Measurements from ENCODE around the gene METTL23.

The METTL23 gene, protein sequence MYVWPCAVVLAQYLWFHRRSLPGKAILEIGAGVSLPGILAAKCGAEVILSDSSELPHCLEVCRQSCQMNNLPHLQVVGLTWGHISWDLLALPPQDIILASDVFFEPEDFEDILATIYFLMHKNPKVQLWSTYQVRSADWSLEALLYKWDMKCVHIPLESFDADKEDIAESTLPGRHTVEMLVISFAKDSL

GRCh38 chr17:76726776-76727718 is at the start of gene METTL23:
TSS of gene METTL23 (plus strand) at chr17:76726839. CDS start at chr17:76729711, 2,872 bp downstream.
- peak; percentile 32 for DNase-seq

GRCh38 chr17:76677406-76677805 is 49.2 kb upstream of the METTL23 start:
- DNase-seq, result no peak

DNA sequence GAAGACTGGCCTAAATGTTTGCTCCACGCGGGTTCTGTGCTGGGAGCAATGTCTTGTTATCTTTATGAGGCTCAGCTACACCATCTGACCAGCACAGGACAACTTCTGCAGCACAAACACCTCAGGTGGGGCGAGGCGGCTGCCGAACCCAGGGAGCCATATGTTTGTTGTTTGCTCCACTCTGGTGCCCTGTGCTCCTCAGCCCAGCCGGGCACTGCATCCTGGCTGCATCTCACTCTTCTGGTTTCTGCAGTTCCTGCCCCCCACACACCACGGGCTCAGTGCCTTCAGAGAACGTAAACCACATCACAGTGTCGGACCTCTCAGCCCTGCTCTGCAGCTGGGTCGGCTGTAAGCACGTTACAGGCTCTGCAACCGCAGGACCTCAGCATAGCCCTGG is 48.3 kb upstream of the METTL23 start:
- DNase-seq, result no peak

DNA sequence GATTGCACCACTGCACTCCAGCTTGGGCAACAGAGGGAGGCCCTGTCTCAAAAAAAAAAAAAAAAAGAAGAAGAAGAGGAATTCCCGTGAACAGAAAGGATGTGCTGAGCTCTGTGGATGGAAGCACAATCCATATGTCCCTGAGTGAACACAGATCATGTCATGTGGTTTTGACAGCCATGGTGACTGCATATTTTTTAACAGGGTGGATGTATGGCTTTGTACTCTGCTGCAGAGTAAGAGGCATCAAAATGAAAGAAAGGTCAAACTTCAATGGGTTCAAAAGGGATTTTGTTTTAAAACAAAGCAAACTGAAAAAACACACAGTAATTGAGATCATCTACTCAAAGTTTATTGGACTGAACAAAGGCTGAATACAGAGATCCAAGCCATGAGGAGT is 47.4 kb upstream of the METTL23 start:
- DNase-seq, result no peak

GRCh38 chr17:76681222-76682137 is 45.2 kb upstream of the METTL23 start:
- no peak for DNase-seq

DNA sequence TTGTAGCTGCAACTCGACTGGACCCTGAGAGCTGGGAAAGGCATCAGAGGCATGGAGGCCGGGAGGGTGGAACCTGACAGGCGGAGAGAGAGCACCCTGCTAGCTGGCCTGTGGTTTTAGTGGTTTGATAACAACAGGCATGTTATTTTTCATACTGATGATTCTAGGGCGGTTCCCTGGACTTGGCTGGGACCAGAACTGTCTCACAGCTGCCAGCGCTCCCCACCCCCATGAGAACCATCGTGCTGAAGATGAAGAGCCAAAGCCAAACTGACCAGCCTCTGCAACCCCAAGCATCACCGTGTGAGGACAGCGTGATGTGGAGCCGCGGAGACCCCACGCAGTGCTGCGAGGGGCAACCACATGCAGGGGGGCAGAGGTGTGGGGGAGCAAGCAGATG is 44.3 kb upstream of the METTL23 start:
- no peak for DNase-seq

DNA sequence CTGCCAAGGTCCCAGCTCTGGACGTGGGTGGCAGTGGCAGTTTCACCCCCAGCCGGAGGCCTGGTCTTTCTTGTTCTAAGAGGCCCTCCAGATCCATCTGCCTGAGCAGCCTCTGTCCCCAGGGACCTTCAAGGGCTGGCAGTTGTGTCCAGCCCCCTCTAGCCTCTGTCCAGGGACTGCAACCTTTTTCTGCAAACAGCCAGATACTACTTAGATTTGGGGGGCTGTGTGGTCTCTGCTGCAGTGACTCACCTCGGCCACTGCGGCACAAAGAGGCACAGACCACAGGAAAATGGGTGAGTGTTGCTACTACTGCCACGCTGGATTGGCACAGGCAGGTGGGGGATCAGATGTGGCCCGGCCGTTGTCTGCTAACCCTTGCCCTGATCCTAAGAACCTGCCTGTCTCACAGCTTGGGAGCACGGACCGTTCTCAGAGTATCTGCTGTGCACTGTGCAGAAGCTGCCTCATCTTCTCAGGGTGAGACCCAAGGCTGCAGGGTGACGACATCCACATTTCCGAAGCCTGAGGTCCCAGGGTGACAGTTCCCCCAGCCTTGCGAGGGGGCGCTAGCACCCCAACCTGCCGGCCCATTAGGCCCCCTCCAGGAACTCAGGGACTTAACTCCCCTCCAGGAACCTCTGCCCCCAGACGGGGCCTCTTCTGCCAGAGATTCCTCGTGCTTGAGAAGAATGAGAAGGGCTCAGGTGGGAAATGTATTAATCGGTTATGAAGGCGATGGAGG is 43.5 kb upstream of the METTL23 start:
- no peak for DNase-seq

- no peak for DNase-seq
Measured at GRCh38 chr17:76683921-76684745, 42.5 kb upstream of the METTL23 start.

DNA sequence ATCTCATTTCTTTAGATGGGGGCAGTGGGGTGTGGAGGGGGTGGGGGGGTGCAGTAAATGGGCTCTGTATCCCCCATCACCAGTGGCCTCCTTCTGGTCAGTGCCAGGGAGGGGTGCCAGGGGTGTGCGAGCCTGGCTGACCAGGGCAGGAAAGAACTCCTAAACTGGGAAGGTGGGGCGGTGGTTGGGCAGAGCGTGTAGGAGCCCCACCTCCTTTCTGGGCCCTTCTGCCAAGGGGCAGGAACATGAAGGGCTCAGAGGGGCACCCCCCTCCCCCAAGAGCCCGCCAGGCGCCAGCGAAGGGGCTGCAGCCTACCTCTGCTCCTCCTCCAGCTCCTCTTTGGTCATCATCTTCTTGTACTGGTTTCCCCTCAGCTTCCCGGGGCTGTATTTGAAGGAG is 41.9 kb upstream of the METTL23 start:
- no peak for DNase-seq

- DNase-seq, result no peak
Measured at GRCh38 chr17:76685366-76685765, 41.3 kb upstream of the METTL23 start.

DNA sequence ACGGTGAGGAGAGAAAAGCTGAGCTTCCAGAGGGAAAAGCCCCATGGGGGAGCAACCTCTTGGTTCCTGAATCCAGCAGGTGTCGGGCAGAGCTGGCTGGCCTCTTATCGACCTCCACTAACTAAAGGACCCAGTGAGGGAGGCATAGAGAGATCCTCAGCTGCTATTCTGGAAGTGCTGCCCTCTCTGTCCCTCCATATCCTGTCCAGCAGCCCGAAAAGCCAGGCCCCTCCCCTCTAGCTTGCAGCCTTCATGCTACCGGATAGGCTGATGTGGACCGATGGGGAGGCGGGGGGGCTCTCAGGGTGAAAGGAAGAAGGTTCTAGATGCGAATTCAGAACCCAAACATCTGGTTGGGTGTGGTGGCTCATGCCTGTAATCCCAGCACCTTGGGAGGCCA is 40.8 kb upstream of the METTL23 start:
- no peak for DNase-seq

DNA sequence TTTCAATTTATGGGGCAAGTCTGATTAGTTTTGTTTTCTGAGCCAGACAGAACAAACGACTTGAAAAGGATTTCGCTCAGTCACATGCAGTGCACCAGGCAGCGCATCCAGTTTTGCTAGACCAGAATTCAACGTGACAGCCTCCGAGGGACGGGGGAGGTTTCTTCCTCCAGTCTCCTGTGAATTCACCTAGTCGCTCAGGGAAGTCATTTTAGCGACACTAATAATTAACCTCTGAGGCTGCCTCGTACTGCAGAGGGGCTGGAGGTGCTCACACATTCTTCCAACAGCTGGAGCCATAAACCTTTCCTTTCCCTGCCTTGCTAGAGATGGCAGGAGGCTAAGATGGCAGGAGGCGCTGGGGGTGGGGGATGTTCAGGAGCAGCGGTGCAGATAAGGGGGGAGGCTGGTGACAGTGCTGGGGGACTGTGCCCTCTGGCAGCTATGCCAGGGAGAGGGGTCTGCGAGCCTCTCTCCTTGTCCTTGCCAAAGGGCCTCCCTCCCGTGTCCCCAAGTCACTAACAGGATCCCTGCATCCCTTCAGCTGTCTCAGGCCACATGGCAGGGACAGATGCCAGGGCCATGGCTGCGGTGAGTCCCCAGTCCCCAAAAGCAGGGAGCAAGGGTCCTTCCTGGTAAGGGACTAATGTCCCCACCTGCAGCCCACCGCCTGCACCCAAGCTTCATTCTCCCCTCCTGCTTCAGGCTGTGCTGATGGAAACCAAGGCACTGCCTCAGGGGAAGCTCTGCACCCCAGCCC is 39.9 kb upstream of the METTL23 start:
- no peak for DNase-seq

DNA sequence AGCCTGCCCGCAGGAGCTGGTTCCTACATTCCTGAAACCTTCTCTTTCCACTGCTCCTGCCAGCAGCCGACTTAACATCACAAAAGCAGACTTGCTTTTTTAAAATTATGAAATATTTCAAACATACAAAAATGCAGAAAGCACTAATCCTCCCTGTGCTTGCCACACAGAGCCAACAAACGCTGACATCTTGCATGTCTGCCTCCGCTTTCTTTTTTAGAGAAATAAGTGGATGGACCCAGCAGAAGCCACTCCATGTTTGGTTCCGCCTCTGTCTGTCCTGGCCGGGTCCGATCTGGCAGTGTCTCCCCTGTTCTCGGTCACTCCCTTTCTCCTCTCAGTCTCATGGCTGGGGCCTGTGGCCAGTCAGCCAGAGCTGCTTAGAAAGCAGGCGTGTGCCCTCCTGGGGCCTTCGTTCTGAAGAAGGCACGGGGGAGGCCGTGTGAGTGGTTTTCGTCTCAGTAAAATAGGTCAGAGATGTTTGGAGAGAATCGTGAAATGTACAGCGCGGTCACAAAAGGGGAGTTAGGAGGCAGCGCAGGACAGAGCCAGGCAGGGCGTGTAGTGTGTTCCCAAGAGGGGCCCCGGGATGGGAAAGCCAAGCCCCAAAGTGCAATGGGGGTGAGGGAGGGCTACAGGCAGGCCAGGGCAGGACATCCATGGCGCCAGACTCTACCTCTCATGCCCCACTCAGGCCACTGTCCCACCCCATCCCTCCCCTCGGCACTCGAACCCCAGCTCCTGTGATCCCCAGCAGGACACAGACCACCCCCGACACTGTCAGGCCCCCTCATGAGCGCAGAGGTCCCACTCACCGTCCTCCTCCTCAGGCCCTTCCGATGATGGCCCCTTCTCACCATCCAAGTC is 39.1 kb upstream of the METTL23 start:
- no peak for DNase-seq

DNA sequence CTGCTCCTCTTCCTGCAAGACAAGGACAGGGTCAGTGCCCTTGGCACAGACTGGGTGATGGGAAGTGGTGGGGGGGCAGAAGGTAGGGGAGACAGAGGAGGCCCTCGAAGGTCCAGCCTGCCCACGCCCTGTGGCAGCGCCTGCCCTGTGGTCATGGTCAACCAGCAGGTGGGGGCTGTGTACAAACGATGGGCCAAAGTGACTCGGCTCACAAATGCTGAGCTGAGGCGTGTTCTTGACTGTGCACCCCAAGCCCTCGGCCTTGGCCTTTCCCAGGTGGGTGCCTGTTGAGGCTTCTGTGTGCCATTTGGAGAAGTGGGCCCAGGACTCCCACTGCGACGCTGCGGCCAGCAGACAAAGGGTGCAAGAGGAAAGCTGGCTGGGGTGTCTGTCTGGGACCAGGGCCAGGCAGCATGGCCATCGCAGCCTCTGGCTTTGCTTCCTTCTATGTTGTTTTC is 38.4 kb upstream of the METTL23 start:
- no peak for DNase-seq

- DNase-seq, result no peak
Measured at GRCh38 chr17:76689859-76690258, 36.8 kb upstream of the METTL23 start.

DNA sequence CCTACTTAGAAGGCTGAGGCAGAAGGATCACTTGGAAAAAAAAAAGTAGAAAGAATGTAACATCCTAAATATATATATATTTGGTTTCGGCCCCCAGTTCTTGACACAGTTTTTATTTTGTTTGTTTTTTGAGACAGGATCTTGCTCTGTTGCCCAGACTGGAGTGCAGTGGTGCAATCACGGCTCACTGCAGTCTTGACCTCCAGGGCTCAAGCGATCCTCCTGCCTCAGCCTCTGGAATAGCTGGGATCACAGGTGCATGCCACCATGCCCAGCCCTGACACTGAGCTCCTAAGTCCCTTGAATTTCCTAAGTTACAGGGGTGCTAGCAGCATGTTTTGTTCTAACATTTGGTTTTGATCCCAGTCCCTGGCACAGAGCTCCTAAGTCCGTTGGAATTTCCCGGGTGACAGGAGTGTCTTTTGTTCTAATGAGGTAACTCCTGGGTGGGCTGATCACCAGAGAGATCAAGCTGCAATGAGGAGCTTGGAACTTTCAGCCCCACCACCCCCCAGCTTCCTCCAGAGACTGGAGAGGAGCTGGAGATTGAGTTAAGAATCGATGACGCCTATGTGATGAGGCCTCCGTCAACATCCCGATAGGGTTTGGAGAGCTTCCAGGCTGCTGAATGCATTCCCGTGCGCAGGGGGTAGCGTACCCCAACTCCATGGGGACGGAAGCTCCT is 35.9 kb upstream of the METTL23 start:
- no peak for DNase-seq

- no peak for DNase-seq
Measured at GRCh38 chr17:76691379-76692191, 35.1 kb upstream of the METTL23 start.
